WTC11 (cell line): ENCODE data around the gene PLEKHF1.

Experiments used
- NR2C2 ChIP-seq: sonication (generic); formaldehyde crosslinking; IDR thresholded peaks from 2 replicates; pipeline ENCODE4 v1.8.0; 2022; ENCODE audit warnings: mild to moderate bottlenecking, missing genetic modification reagents
- TF ChIP-seq, protein P1 (sequence below): fragments of 200-600 bp; IDR thresholded peaks from 2 replicates; pipeline ENCODE4 v1.8.0; 2022; ENCODE audit warnings: antibody characterized with exemption
- TF ChIP-seq, protein P2 (sequence below): sonication (generic); formaldehyde crosslinking; IDR thresholded peaks from 2 replicates; pipeline ENCODE4 v1.8.1; 2023; ENCODE audit warnings: mild to moderate bottlenecking, missing genetic modification reagents
- TF ChIP-seq, protein P3 (sequence below): sonication (generic); formaldehyde crosslinking; conservative IDR thresholded peaks from 2 replicates; pipeline ENCODE4 v1.8.1; 2022; ENCODE audit warnings: mild to moderate bottlenecking, missing genetic modification reagents

DNA sequence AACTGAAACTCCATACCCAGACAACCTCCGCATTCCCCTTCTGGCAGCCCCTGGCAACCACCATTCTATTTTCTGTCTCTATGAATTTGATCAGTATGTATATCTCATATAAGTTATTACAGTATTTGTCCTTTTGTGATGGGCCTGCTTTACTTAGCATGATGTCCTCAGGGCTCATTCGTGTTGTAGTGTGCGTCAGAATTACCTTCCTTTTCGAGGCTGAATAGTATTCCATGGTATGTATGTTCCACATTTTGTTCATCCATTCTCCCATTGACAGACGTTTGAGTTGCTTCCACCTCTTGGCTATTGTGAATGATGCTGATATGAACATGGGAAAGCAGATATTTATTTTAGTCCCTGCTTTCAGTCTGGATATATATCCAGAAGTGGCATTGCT, 5.0 kb downstream of the PLEKHF1 start:
- TF ChIP-seq, protein P1, sequence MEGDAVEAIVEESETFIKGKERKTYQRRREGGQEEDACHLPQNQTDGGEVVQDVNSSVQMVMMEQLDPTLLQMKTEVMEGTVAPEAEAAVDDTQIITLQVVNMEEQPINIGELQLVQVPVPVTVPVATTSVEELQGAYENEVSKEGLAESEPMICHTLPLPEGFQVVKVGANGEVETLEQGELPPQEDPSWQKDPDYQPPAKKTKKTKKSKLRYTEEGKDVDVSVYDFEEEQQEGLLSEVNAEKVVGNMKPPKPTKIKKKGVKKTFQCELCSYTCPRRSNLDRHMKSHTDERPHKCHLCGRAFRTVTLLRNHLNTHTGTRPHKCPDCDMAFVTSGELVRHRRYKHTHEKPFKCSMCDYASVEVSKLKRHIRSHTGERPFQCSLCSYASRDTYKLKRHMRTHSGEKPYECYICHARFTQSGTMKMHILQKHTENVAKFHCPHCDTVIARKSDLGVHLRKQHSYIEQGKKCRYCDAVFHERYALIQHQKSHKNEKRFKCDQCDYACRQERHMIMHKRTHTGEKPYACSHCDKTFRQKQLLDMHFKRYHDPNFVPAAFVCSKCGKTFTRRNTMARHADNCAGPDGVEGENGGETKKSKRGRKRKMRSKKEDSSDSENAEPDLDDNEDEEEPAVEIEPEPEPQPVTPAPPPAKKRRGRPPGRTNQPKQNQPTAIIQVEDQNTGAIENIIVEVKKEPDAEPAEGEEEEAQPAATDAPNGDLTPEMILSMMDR: no peak
- TF ChIP-seq, protein P2, sequence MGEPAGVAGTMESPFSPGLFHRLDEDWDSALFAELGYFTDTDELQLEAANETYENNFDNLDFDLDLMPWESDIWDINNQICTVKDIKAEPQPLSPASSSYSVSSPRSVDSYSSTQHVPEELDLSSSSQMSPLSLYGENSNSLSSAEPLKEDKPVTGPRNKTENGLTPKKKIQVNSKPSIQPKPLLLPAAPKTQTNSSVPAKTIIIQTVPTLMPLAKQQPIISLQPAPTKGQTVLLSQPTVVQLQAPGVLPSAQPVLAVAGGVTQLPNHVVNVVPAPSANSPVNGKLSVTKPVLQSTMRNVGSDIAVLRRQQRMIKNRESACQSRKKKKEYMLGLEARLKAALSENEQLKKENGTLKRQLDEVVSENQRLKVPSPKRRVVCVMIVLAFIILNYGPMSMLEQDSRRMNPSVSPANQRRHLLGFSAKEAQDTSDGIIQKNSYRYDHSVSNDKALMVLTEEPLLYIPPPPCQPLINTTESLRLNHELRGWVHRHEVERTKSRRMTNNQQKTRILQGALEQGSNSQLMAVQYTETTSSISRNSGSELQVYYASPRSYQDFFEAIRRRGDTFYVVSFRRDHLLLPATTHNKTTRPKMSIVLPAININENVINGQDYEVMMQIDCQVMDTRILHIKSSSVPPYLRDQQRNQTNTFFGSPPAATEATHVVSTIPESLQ: no peak
- TF ChIP-seq, protein P3, sequence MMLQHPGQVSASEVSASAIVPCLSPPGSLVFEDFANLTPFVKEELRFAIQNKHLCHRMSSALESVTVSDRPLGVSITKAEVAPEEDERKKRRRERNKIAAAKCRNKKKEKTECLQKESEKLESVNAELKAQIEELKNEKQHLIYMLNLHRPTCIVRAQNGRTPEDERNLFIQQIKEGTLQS: no peak
- no peak for TF ChIP-seq NR2C2 (CRISPR knock-in tag)
